HL-60 (cell line): Measurements from ENCODE around the gene AGGF1.
"Not testable (repeated sequence)": the region's sequence is repeated elsewhere in the genome, so short reads cannot be mapped to it uniquely, and the experiment has no call there.

Source experiments
- DNase-seq, 2 experiments: peaks; one replicate each; pipeline ENCODE4 v3.0.0-alpha.2; 2010 to 2020; ENCODE audit warnings: low read depth in 1 of 2, low spot score in 1 of 2
- H3K27ac ChIP-seq: fragments of 250-450 bp; sonication (Bioruptor Pico); replicated peaks from 2 replicates; pipeline ENCODE4 v1.5.1; 2020; ENCODE audit warnings: mild to moderate bottlenecking, moderate library complexity
- H3K27me3 ChIP-seq: fragments of 250-450 bp; sonication (Bioruptor Pico); 2 replicates; pipeline ENCODE4 v1.5.1; 2021; ENCODE audit warnings: mild to moderate bottlenecking, moderate library complexity; ENCODE audit not compliant: insufficient read depth, poor library complexity, severe bottlenecking
- H3K4me3 ChIP-seq: replicated peaks from 2 replicates; pipeline ENCODE4 v1.5.1; 2011; ENCODE audit warnings: mild to moderate bottlenecking, control low read depth, low read length; ENCODE audit not compliant: insufficient read depth
- GABPA ChIP-seq: IDR thresholded peaks from 2 replicates; pipeline ENCODE4 v1.6.1; 2012; ENCODE audit warnings: low read depth
- POLR2AphosphoS5 ChIP-seq: IDR thresholded peaks from 2 replicates; pipeline ENCODE4 v1.6.1; 2012; ENCODE audit warnings: low read depth
- SPI1 ChIP-seq: IDR thresholded peaks from 2 replicates; pipeline ENCODE4 v1.6.1; 2012; ENCODE audit warnings: low read depth, mild to moderate bottlenecking, borderline replicate concordance
- TF ChIP-seq, protein P1 (sequence below): IDR thresholded peaks from 2 replicates; pipeline ENCODE4 v1.6.1; 2012; ENCODE audit warnings: low read depth; ENCODE audit not compliant: insufficient replicate concordance
- TF ChIP-seq, protein P2 (sequence below): IDR thresholded peaks from one replicate; pipeline ENCODE4 v1.5.1; 2011; ENCODE audit warnings: low read length, control low read depth, inconsistent platforms; ENCODE audit not compliant: insufficient read depth

Gene AGGF1

DNA sequence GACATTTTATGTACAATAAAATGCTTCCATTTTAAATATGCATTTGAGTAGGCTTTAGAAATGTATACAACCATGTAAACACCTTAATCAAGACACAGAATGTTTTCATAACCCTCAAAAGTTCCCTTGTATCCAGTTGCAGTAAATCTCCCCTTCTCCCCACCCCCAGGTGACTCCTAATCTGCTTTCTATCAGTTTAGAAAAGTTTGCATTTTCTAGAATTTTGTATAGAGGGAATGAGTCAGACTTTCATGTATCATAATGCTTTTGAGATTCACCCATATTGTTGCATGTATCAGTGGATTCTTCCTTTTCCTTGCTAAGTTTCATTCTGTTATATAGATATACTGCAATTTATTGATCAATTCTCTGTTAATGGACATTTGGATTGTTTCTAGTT, 74.6 kb downstream of the AGGF1 start:
- TF ChIP-seq, protein P1, sequence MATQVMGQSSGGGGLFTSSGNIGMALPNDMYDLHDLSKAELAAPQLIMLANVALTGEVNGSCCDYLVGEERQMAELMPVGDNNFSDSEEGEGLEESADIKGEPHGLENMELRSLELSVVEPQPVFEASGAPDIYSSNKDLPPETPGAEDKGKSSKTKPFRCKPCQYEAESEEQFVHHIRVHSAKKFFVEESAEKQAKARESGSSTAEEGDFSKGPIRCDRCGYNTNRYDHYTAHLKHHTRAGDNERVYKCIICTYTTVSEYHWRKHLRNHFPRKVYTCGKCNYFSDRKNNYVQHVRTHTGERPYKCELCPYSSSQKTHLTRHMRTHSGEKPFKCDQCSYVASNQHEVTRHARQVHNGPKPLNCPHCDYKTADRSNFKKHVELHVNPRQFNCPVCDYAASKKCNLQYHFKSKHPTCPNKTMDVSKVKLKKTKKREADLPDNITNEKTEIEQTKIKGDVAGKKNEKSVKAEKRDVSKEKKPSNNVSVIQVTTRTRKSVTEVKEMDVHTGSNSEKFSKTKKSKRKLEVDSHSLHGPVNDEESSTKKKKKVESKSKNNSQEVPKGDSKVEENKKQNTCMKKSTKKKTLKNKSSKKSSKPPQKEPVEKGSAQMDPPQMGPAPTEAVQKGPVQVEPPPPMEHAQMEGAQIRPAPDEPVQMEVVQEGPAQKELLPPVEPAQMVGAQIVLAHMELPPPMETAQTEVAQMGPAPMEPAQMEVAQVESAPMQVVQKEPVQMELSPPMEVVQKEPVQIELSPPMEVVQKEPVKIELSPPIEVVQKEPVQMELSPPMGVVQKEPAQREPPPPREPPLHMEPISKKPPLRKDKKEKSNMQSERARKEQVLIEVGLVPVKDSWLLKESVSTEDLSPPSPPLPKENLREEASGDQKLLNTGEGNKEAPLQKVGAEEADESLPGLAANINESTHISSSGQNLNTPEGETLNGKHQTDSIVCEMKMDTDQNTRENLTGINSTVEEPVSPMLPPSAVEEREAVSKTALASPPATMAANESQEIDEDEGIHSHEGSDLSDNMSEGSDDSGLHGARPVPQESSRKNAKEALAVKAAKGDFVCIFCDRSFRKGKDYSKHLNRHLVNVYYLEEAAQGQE: no peak
- TF ChIP-seq POLR2AphosphoS5 (no peak), GABPA (no peak), SPI1 (no peak)
- TF ChIP-seq, protein P2, sequence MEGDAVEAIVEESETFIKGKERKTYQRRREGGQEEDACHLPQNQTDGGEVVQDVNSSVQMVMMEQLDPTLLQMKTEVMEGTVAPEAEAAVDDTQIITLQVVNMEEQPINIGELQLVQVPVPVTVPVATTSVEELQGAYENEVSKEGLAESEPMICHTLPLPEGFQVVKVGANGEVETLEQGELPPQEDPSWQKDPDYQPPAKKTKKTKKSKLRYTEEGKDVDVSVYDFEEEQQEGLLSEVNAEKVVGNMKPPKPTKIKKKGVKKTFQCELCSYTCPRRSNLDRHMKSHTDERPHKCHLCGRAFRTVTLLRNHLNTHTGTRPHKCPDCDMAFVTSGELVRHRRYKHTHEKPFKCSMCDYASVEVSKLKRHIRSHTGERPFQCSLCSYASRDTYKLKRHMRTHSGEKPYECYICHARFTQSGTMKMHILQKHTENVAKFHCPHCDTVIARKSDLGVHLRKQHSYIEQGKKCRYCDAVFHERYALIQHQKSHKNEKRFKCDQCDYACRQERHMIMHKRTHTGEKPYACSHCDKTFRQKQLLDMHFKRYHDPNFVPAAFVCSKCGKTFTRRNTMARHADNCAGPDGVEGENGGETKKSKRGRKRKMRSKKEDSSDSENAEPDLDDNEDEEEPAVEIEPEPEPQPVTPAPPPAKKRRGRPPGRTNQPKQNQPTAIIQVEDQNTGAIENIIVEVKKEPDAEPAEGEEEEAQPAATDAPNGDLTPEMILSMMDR: no peak
- Histone ChIP-seq H3K27ac (no peak overlapping the region), H3K4me3 (no peak overlapping the region), H3K27me3 (no peaks in the 10 kb centered on the region)
- DNase-seq: no peak

DNA sequence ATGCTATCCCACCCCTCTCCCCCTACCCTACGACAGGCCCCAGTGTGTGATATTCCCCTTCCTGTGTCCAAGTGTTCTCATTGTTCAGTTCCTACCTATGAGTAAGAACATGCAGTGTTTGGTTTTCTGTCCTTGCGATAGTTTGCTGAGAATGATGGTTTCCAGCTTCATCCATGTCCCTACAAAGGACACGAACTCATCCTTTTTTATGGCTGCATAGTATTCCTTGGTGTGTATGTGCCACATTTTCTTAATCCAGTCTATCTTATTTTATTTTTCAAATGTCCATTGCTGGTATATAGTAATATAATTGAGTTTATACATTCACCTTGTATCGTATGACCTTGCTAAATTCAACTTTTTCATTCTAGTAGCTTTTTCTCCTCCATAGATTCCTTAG, 76.8 kb downstream of the AGGF1 start:
- not testable (repeated sequence) for H3K27ac ChIP-seq, H3K4me3 ChIP-seq, DNase-seq, H3K27me3 ChIP-seq
